Neural crest cell (in vitro differentiated cells): Measurements from ENCODE around the gene MPZL3. TPM values are rescaled to one million over a fixed set of nuclear protein-coding genes. Genes with fewer than 3 reads are reported as not detected.

Source experiments
- DNase-seq: peaks from one replicate; pipeline ENCODE4 v3.0.0; 2021; ENCODE audit warnings: low read depth, mixed read lengths, low spot score
- H3K27ac Mint-ChIP-seq: one replicate; pipeline ENCODE4 v1.8.0; 2021; ENCODE audit warnings: mild to moderate bottlenecking, mixed read lengths; ENCODE audit not compliant: unreplicated experiment
- H3K27me3 Mint-ChIP-seq: 2 replicates; pipeline ENCODE4 v1.8.0; 2021; ENCODE audit warnings: low read depth, mild to moderate bottlenecking, mixed read lengths
- H3K36me3 Mint-ChIP-seq: 2 replicates; pipeline ENCODE4 v1.8.0; 2021; ENCODE audit warnings: low read depth, mild to moderate bottlenecking, mixed read lengths
- H3K4me1 Mint-ChIP-seq: 2 replicates; pipeline ENCODE4 v1.8.0; 2021; ENCODE audit warnings: mixed read lengths
- H3K4me3 Mint-ChIP-seq: one replicate; pipeline ENCODE4 v1.8.0; 2021; ENCODE audit warnings: mild to moderate bottlenecking, mixed read lengths
- H3K9me3 Mint-ChIP-seq: 2 replicates; pipeline ENCODE4 v1.8.0; 2021; ENCODE audit warnings: mixed read lengths
- CTCF ChIP-seq: fragments of 200-600 bp; sonication (generic); conservative IDR thresholded peaks from 2 replicates; pipeline ENCODE4 v1.5.0; 2021; ENCODE audit warnings: antibody characterized with exemption, mild to moderate bottlenecking
- total RNA-seq: library from RNA; stranded (reverse); gene quantifications from 2 replicates; pipeline ENCODE4 v1.2.1, GENCODE V29; 2021

Gene MPZL3
- total RNA-seq, 1 donor from 2014 or later: 0.35 TPM

GRCh38 chr11:118264569-118265465, 12.7 kb upstream of the MPZL3 start:
- Mint-ChIP-seq H3K4me3 (no peak overlapping the region), H3K4me1 (peaks cover 5% of the 10 kb centered on the region), H3K9me3 (no peaks in the 10 kb centered on the region), H3K27me3 (peaks cover 96% of the 10 kb centered on the region), H3K36me3 (no peaks in the 10 kb centered on the region), H3K27ac (no peak overlapping the region)
- no peak for TF ChIP-seq CTCF
- DNase-seq: no peak

DNA sequence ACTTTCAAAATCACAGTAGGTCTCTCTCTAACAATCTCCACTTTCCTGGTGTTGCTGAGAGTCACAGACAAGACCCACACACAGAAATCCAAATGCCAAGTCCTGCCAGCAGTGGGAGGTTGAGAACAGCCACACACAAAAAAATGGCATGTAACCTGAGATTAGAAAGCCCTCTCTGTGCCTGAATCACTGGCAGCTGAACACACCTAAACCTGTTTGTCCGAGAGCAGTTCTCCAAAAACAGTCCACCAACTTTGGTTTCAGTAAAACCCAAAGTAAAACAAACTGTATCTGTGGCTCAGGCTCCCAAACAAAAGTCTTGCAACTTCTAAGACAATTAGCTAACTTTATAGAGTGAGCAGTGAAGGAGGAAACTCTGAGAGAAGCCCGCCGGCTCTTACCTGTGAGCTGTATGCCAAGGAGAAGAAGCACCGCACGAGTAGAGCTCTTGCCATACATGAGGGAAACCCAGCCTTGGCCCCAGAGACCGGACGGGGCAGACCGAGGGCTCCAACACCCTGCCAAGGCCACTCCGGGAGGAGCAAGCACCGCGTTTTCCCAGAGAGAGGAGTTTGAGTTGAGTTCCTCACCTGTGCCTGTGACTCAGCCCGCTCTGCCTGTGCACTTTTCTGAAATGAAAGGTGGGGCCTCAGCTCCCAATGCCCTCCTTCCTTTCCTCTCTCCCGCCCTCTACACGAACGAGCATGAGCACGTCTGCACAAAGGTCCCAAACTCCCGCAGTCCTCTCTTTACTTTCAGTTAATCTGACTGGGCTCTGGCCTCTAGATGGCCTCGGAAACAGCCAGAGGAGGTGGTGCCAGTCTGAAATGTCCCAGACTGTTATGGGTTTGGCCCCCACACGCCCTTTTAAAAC, 11.8 kb upstream of the MPZL3 start, which contains the start of gene MPZL2:
TSS of gene MPZL2 (minus strand) at position 603 of the 874 bp plus-strand sequence. CDS start at position 459, 144 bp downstream.
- Mint-ChIP-seq H3K9me3 (peaks cover 3% of the 10 kb centered on the region), H3K27me3 (peaks cover 97% of the 10 kb centered on the region), H3K36me3 (no peaks in the 10 kb centered on the region), H3K4me3 (no peak within 1 kb of the TSS), H3K27ac (no peak within 1 kb of the TSS), H3K4me1 (peaks cover 5% of the 10 kb centered on the region)
- no peak for TF ChIP-seq CTCF
- DNase-seq: no peak

GRCh38 chr11:118263112-118263511, 10.9 kb upstream of the MPZL3 start:
- DNase-seq: no peak
- peaks cover 97% of the 10 kb centered on the region for H3K27me3 Mint-ChIP-seq
- no peak overlapping the region for H3K27ac Mint-ChIP-seq
- peaks cover 3% of the 10 kb centered on the region for H3K9me3 Mint-ChIP-seq
- H3K36me3 Mint-ChIP-seq: no peaks in the 10 kb centered on the region
- no peak for TF ChIP-seq CTCF
- no peak overlapping the region for H3K4me3 Mint-ChIP-seq
- peaks cover 5% of the 10 kb centered on the region for H3K4me1 Mint-ChIP-seq

DNA sequence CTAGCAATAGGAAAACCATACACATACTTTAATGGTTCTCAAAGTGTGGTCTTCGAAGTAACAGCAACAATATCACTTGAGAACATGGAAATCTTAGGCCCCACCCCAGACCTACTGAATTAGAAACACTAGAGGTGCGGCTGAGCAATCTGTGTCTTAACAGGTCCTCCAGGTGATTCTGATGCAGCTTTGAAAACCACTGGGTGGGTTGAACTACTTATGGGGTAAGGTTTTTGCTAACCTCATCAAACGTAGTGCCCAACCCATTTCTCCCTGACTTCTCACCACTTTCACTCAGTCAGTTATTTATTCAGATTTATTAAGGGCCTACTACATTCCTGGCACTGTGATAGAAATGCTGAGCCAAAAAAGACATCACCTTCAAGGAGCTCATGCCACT, 8.2 kb upstream of the MPZL3 start:
- Mint-ChIP-seq H3K9me3 (peaks cover 3% of the 10 kb centered on the region), H3K36me3 (no peaks in the 10 kb centered on the region), H3K27me3 (peaks cover 92% of the 10 kb centered on the region), H3K27ac (no peak overlapping the region), H3K4me1 (peaks cover 5% of the 10 kb centered on the region), H3K4me3 (no peak overlapping the region)
- no peak for TF ChIP-seq CTCF
- DNase-seq: no peak

GRCh38 chr11:118259138-118259537, 7.0 kb upstream of the MPZL3 start:
- peaks cover 3% of the 10 kb centered on the region for H3K9me3 Mint-ChIP-seq

More at GRCh38 chr11:118259138-118259537, 7.0 kb upstream of the MPZL3 start:
- TF ChIP-seq CTCF: no peak
- Mint-ChIP-seq H3K4me1 (peaks cover 7% of the 10 kb centered on the region), H3K36me3 (no peaks in the 10 kb centered on the region), H3K27ac (no peak overlapping the region), H3K4me3 (no peak overlapping the region), H3K27me3 (peaks cover 92% of the 10 kb centered on the region)
- DNase-seq: no peak
